ENCODE results near the gene FGD3.
"Not testable (repeated sequence)": the region's sequence is repeated elsewhere in the genome, so short reads cannot be mapped to it uniquely, and the experiment has no call there.

The FGD3 gene, protein sequence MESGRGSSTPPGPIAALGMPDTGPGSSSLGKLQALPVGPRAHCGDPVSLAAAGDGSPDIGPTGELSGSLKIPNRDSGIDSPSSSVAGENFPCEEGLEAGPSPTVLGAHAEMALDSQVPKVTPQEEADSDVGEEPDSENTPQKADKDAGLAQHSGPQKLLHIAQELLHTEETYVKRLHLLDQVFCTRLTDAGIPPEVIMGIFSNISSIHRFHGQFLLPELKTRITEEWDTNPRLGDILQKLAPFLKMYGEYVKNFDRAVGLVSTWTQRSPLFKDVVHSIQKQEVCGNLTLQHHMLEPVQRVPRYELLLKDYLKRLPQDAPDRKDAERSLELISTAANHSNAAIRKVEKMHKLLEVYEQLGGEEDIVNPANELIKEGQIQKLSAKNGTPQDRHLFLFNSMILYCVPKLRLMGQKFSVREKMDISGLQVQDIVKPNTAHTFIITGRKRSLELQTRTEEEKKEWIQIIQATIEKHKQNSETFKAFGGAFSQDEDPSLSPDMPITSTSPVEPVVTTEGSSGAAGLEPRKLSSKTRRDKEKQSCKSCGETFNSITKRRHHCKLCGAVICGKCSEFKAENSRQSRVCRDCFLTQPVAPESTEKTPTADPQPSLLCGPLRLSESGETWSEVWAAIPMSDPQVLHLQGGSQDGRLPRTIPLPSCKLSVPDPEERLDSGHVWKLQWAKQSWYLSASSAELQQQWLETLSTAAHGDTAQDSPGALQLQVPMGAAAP

DNA sequence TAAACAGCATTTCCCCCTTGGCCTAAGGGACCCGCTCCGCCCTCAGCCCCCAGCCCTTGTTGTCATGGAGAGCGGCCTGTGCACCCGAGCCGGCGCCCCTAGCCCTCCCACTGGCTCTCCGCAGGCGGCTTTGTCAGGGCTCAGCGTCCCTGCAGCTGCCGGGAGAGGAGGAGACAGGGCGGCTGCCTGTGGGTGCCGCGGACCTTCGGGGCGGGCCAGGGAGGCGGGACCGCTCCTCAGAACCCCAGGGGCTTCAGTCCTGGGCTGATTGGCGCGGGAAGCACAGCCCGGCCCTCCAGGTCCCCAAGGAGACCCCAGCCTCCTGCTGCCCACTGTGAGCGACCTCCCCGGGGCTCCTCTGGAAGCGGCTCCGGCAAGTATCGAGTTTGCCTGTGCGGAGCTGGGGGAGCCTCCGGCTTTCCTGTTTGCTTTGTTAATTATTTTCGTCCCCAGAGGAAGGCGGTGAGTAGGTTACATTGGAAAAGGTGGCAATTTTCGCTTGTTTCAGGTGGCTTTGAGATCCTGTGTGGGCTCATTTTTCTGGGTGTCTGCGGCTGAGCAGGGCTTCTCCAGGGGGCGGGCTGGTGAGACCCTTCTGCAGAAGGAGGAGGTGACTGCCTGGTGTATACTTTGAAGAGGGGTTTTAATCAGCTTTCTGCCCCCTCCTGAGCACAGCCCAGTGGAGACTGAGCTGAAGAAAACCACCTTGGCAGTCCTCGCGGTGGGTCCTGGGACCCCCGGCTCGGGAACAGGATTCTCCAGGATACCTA, at the start of gene FGD3:
TSS of gene FGD3 (plus strand) at position 256 of the 770 bp plus-strand sequence. CDS start 28,734 bp downstream, outside the sequence.
- FAIRE-seq (no peak), DNase-seq (ENCODE audit: insufficient read length, low spot score) (peak; percentile 25)

DNA sequence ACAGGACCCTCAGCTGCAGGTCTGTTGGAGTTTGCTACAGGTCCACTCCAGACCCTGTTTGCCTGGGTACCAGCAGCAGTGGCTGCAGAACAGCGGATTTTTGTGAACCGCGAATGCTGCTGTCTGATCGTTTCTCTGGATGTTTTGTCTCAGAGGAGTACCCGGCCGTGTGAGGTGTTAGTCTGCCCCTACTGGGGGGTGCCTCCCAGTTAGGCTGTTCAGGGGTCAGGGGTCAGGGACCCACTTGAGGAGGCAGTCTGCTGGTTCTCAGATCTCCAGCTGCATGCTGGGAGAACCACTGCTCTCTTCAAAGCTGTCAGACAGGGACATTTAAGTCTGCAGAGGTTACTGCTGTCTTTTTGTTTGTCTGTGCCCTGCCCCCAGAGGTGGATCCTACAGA, 42.2 kb upstream of the FGD3 start:
- not testable (repeated sequence) for DNase-seq (ENCODE audit: insufficient read length, low spot score); FAIRE-seq

DNA sequence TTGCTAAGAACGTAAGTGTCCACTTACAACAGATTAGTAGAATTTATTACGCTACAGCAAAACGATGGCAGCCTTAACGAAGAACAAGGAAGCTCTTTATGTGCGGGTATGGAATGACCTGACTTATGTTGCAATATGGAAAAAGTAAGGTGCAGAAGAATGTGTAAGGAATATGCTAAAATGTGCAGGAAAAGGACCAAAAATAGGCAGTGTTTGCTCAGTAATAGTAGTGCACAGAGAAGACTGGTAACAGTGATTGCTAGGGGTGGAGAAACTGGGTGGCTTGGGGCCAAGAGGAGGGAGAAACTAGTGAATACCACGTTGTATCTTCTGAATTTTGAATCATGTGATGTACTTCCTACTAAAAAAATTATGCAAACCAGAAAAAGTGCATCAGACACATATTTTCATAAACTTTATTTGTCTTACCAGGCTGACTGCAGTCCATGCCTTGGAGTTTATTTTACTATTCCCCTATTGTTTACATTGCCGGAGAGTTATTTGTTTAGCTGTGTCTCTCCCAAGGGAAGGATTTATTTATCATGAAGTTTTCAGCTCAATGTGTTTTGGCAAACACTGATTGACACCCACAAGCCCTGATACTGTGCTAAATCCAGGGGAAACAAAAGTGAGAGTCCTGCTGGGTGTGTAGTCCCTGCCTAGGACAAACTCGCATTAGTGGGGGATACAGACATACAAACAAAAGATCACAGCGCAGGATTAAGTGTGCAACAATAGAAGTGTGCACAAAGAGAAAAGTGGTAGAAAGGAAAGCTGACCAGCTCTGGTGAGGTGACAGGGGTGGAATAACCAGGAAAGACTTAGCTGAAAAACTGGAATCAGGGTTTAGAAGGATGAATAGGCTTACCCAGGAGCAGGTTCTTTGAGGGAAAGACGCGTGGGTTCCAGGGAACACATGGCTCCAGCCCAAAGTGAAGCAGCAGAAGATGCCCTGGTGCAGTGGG, 35.5 kb upstream of the FGD3 start:
- FAIRE-seq (no peak), DNase-seq (ENCODE audit: insufficient read length, low spot score) (no peak)

DNA sequence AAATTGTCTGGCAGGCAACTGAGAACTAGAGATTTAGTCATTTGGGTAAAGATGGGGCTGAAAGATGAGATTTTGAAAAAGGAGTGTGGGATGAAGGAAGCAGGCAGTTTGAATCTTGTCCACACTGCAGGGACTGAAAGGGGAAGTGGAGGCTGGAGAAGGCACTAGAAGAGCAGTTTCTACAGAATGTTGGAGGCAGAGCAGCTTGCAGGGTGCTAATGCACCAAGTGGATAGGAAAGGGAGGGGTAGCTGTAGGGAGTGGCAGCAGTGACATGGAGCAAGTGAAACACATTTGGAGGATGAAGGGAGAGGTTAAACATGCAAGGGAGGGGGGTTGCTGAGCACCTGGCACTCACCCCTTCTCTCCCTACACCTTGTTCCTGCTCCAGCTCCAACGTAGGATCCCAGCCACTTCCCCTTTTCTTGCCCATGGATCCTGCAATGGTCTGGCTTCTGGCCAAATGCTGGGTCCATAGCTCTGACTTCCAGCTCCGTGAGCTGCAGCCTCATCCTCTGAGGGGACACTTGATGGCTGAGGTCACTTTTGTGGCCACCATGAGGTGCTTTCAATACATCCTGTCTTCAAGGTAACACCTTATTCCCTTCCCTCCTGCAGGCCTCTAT, 30.0 kb upstream of the FGD3 start:
- DNase-seq (ENCODE audit: insufficient read length, low spot score) (no peak), FAIRE-seq (no peak)

DNA sequence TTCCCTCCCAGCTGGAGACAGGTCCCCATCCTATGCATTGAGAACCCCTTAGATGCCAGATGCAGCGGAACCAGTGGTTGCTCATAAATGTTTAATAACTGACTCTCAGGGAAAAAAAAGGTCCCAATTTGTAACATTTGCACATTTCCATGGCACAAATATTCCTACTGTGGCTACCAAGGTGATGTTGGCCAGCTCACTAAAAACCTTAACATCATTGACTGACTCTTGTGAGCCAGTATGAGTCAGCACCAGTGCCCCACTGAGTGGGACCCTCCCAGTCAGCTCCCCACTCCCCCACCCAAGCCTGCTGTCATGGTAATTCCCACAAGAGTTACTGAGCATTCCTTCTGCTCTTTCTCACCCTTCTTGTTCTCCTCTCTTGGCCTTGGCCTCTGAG, 26.9 kb upstream of the FGD3 start:
- DNase-seq (ENCODE audit: insufficient read length, low spot score) (no peak), FAIRE-seq (no peak)

DNA sequence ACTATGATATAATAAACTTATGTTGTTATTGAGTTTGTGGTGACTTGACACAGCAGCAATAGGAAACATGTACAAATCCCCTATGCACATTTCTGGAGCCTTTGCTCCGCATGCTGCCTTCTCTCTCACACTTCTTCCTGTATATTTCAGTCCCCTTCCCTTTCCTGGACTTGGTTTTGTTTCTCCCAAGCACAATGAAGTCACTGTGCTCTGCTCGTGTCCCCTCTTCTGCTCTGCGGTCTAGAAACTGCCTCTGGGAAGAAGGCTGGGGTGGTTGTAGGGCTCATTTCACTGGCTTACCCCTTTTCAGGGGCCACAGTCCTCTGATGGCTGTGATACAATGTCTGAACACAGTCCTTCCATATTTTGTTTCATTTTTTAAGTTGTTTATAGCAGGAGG, 15.7 kb upstream of the FGD3 start:
- FAIRE-seq, result no peak
- no peak for DNase-seq (ENCODE audit: insufficient read length, low spot score)

DNA sequence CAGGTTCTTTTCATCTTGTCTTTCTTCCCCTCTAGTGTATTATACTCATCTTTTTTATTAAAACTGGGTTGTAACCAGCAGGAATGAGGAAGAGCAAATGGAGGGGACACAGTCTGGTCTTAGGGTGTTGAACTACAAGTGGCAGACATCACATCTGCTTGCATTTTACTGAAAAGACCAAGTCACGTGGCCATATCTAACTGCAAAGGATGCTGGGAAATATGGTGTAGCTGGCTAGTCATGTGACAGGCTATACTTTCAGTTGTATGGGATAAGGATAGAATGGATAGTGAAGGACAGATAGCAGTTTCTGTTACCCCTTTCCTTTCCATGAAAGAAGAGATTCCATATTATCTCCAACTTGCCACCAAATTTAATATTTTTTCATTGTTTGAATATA, 13.0 kb upstream of the FGD3 start:
- DNase-seq (ENCODE audit: insufficient read length, low spot score) (no peak), FAIRE-seq (no peak)

DNA sequence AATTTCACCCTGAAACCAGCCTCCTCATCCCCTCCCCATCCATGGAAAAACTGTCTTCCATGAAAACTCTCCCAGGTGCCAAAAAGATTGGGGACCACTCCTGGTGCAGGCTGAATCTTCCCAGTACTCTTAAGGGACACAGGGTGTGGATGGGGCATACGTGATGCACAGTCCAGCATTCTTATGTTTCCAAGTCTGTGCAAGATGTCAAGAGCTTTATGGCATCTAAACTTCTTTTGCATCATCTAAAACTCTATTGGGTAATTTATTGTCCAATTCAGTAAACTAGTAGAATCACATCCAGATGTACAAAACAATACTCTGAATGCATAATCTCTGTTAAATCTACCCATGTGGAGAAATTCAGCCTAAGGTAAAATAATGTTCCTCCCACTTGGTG, 9.3 kb upstream of the FGD3 start:
- no peak for FAIRE-seq
- no peak for DNase-seq (ENCODE audit: insufficient read length, low spot score)

DNA sequence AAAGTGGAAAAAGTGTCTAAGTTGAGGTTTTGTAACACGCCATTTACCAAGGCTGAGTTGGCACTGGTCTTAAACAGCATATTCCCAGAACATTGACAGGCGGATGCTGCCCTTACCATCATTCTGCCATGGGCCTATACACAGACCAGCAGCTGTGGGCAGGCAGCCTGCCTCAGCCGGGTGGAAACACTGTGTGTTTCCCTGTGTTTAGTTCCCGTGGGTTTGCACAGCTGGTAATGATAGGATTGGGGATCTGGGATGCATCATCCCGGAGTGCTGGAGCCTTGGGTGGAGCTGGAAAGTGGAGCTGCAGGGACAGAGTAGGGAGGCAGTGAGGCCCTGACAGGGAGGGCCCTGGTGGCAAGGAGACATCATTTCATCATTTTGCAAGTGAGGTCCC, 5.5 kb upstream of the FGD3 start:
- DNase-seq (ENCODE audit: insufficient read length, low spot score), result no peak
- no peak for FAIRE-seq

DNA sequence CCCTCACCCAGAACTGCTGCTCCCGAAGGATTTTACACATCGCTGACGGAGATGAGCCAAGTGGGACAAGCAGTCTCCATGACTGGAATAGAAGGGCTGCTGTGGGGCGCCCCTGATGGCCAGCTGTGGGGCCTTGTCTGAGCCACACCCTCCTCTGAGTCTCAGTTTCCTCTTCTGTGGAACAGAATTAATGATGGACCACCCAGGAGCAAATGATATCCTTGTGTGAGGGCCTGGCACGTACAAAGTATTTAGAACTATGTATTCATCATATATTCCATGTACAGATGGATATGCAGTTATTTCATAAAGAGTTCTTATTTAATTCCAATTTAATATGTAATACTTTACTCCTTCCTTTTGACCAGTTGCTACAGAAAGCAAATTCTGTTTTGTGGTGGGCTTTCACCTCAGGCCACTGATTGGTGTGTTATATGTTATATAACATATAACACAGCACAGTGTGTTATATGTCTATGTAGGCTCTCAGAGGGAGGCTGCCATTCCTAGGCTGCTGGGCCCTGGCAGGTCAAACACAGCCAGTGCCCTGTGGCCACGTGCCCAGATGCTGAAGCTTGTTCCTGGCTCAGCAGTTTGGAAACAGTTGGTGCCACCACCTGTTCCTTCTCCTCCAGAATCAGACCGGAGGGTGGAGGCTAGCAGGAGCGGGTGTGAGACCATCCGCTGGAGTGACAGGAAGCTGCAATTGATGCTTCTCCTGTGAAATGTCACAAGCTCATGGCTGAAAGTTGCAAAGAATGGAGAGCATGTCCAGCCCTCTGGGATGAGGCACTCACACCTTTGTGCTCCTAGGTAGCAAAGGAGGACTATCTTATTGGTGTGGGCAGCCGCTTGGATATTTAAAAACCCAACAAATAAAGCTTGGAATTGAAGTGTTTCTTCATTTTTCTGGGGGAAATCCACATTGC, 4.4 kb upstream of the FGD3 start:
- FAIRE-seq, result no peak
- no peak for DNase-seq (ENCODE audit: insufficient read length, low spot score)

DNA sequence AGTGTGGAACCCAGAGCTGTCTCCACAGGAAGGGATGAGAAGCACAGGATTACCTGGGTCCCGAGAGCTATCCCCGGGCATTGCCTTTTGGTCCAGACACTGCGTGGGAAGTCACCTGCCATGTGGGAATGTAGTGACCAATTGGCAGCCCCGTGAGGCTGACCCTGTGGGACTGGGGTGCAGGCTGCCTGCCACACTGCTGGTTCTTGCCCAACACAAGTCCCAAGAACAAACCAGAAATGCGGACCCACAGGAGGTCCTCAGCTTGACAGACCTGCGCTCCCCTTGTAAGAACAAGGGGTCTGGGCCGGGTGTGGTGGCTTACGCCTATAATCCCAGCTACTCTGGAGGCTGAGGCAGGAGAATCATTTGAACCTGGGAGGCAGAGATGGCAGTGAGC, 2.4 kb upstream of the FGD3 start:
- FAIRE-seq (no peak), DNase-seq (ENCODE audit: insufficient read length, low spot score) (no peak)

DNA sequence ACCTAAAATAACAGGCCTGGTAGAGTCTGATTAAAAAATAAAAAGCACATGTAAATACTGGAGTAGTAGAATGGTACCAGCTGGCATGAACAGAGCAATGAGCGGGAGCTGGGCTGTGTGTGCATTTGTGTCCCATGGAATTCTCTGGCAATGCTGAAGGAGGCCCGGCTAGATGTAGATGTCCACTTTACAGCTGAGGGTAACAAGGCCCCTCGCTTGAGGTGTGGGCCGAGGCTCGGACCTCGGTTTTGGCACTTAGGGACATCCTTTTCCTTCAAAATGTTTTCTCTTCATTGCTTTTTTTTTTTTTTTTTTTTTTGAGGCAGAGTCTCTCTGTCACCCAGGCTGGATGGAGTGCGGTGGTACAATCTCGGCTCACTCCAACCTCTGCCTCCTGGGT, 1.5 kb upstream of the FGD3 start:
- DNase-seq (ENCODE audit: insufficient read length, low spot score), result no peak
- FAIRE-seq, result no peak

DNA sequence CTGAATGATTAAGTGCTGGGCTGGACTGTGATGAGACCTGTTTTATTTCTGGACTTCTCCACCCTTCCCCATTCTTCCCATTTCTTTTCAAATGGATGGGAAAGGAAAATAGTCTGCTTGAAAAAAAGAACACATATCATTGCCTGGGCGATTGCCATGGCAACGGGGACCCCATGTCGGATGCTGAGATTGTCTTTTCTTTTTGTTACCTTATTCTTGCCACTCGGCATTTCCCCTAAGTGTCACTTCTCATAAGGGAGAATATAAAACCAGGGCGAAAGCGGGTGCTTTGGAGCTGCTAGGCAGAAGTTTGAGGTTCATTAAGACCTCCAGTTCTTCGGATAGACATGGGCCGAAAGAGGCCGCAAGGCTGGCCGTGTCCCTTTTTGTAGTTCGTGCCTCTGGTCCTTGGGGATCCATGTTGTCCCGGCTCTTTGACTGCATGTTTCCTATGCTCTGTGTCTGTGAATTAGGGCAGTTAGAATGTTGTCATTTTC, 763 bp downstream of the FGD3 start:
- DNase-seq (ENCODE audit: insufficient read length, low spot score) (no peak), FAIRE-seq (no peak)

DNA sequence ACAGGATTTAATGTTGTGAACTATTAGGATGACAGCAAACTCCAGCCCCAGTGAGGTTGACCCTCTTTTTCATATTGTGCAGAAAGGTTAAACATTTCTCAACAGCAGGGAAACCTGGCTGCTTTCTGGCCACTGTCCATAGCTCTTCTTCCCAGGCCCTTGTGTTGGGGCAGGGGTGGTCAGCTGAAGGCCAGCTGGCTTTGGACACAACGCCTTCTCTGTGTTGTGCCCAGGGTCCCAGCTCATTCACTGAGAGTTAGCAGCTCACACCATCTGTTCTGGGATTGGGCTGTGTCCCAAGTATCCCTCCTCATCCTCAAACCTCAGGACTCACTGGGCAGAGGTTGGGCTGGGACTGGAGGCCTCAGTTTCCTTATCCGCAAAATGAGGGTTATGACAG, 1.3 kb downstream of the FGD3 start:
- no peak for DNase-seq (ENCODE audit: insufficient read length, low spot score)
- FAIRE-seq, result no peak

DNA sequence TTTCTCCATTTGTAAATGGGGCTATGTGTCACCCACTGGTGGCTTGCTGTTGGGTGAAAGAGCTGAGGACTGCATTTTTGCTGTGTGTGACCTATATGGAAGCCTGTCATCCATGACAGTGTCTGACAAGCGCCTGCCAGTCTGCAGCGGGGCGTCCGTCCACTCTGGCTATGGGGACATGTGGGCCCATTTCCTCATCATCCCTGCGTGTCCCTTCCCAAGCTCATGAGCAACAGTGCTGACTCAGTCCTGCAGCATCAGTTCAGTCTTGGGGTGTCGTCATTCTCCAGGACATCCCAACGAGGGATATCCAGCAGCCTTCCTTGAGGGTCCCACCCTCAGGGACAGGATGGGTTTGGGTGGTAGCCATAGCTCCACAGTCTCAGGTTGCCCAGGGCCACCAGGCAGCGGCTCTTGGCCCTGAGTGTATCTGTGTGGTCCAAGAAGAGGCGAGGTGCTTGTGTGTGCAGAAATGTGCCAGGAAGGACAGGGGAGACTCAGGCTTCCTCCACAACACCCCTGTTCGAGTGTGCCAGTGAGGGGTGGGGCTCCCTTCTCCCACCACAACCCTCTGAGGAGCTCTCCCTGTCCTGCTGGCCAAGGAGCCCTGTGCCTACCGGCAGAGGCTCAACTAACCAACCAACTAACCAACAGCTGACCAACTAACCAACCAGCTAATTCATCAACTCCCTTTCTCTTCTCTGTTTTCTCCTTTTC, 2.1 kb downstream of the FGD3 start:
- DNase-seq (ENCODE audit: insufficient read length, low spot score) (no peak), FAIRE-seq (no peak)

DNA sequence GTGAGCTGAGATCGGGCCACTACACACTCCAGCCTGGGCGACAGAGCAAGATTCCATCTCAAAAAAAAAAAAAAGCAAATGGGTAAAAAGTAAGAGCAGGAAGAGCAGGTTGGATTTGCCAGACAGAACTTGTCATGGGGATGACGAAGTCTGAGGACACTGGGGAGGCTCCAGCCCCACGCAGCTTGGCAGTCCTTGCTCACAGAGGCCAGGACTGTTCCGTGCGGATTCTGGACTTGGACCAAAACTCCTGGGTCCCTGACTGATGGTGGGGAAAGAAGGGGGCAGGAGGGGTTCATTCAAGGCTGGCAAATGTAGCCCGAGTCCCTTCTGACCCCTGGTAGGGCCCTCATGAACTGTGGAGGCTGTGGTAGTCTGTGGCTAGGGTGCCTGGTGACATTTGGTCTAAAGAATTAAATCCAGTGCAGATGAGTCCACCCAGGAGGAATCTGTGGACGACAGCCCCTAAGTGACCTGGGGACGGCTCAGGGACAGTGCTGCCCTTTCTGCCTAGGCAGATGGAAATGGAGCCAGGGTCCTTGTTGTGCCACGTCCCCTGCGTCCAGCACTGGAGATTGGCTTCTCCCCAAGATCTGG, 3.1 kb downstream of the FGD3 start:
- FAIRE-seq (no peak), DNase-seq (ENCODE audit: insufficient read length, low spot score) (no peak)

DNA sequence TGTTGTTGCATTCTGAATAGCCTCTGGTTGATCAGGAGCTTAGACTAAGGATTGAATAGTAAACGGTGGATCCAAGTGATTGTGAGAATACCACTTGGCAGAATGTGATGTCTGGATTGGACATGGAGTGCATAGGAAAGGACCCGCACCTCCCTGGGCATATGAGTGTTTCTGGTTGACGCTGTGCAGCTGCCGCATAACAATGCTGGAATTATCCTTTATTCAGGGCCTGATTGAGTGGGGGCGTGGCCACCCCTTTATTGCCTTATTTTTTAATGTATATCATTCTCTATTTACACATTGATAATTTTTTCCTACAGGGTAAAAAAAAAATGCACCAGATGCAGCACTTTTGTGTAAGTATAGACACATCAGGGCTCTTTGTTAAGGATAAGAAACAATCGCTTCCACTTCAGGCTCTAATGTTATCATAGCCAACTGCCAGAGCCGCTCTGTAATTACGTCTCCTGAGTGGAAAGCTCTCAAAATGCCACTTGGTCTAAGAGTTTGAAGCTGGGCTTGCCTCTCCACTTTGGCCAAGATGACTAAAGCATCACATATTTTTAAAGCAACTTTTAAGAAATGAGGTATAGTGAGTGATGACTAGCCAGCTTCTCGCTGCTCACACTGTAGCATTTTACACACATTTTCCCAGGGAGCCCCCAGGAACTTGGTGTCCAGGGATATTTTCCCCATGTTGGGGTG, 5.7 kb downstream of the FGD3 start:
- FAIRE-seq (no peak), DNase-seq (ENCODE audit: insufficient read length, low spot score) (no peak)

Measured in HTR-8/SVneo (cell line).